Pancreas (tissue), 10 donors: ENCODE measurements around the gene PDE6A. TPM values are rescaled to one million over a fixed set of nuclear protein-coding genes. Genes with fewer than 3 reads are reported as not detected.

ENCODE experiments used
- ATAC-seq, 4 donors: fragments of 200-7000 bp; cut with Tn5 transposase; one replicate each; pipeline versions ENCODE4 v1.8.0 to v1.9.1; 2020; ENCODE audit warnings: mild to moderate bottlenecking in 4 of 4, moderate library complexity in 4 of 4
- DNase-seq, 6 donors: peaks; one replicate each; pipeline ENCODE4 v3.0.0-alpha.2; 2020
- FAIRE-seq: peaks from 2 replicates; lab custom pipeline; 2012; peaks lifted over from hg19 to GRCh38; lab: Jason Lieb, UNC
- H3K27ac ChIP-seq, 4 donors: fragments of 200-600 bp; sonication (generic); 1 replicate in 3 of 4; 2 replicates in 1 of 4; pipeline versions ENCODE4 v1.5.0 to v1.8.0; 2020
- H3K27me3 ChIP-seq, 4 donors: fragments of 200-600 bp; one replicate each; pipeline ENCODE4 v1.8.0; 2021
- H3K36me3 ChIP-seq, 3 donors: fragments of 200-600 bp; sonication (generic) in 1 of 3; one replicate each; pipeline versions ENCODE4 v1.5.0 to v1.8.0; 2020 to 2021
- H3K4me1 ChIP-seq, 3 donors: fragments of 200-600 bp; one replicate each; pipeline ENCODE4 v1.8.0; 2021
- H3K4me3 ChIP-seq, 4 donors: fragments of 200-600 bp; sonication (generic) in 2 of 4; one replicate each; pipeline versions ENCODE4 v1.5.0 to v1.8.0; 2020 to 2021
- H3K9me3 ChIP-seq, 4 donors: fragments of 200-600 bp; one replicate each; pipeline ENCODE4 v1.8.0; 2021
- WGBS, 2 donors: extraction: QIAGEN DNeasy Blood & Tissue Kit; methylation state at CpG; one replicate each; pipeline ENCODE4 v1.1.7; 2013; 5-methylcytosine and 5-hydroxymethylcytosine counted together
- intact Hi-C, 3 donors: fragments of 100-400 bp; cut with DNase I; formaldehyde crosslinking; loops; one replicate each; pipeline versions ENCODE4 v1.11.1 to v1.14.2; 2022
- polyA plus RNA-seq, 2 donors: library from polyadenylated mRNA; stranded (reverse); fragments of 200-250 nt; gene quantifications; one replicate each; pipeline ENCODE4 v1.2.3, GENCODE V29; 2013
- total RNA-seq, 6 donors: library from RNA; stranded (reverse); fragmentation: NEBNext Ultra II Directional in 4 of 6; extraction: Animal tissue kit (Norgen Biotek cat#: 25700) in 4 of 6; gene quantifications; one replicate each; pipeline versions ENCODE4 v1.2.1 to v1.2.4, GENCODE V29; 2021 to 2023
- TF ChIP-seq, protein P1 (sequence below), 4 donors: fragments of 200-600 bp; sonication (generic) in 3 of 4; IDR thresholded peaks; one replicate each; pipeline versions ENCODE4 v1.5.0 to v1.8.0; 2021; ENCODE audit warnings: antibody characterized with exemption in 4 of 4
- donor health status: healthy with polysubstance abuse.
- donor health status: DM: no; HTN: no; CAD: no; lungs with moderate emphysema.
- donor health status: DM: no; HTN: no; CAD: no.
- donor health status: control.
- donor health status: control.
- donor health status: Bipolar disorder and iron deficiency.
- donor health status: DM: yes; HTN: yes; CAD: no.
- donor health status: DM: no; HTN: no; CAD: no.
- donor health status: DM: no; HTN: no; CAD: no.
- donor health status: DM: yes; HTN: yes; CAD: no.

Gene PDE6A
- total and polyA plus RNA-seq, 8 donors: not detected

DNA sequence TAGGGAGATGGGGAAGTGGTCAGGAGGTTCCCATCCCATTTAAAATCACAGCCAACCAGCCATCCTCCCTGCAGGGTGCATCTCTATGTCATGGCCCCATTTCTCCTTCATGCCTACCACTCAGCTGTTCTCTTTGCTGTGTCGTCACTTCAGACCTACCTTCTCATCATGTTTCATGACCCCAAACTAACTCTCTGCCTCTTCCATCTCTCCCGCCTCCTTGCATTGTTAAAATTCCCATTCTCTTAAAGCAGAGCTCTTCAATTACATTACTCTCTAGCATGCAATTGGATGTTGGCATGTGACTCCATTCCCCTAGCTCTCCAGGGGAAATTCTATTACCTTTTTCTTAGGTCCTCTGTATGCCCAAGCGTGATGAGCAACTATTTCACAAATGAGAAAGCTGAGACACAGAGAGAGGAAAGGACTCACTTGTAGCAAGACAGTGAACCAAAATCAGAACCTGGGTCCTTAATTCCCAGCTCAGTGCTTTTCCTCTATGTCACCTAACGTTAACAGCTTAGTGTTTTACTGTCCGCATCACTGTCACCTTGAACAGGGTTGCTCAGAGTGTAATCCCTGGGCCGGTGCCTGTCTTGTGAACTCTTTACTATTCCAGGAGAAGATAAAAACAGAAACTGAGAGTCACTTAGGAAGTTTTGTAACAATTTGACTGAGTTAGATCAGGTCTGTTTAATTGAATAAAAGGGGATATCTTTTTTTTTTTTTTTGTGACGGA is 28.1 kb downstream of the PDE6A start:
- TF ChIP-seq, protein P1, sequence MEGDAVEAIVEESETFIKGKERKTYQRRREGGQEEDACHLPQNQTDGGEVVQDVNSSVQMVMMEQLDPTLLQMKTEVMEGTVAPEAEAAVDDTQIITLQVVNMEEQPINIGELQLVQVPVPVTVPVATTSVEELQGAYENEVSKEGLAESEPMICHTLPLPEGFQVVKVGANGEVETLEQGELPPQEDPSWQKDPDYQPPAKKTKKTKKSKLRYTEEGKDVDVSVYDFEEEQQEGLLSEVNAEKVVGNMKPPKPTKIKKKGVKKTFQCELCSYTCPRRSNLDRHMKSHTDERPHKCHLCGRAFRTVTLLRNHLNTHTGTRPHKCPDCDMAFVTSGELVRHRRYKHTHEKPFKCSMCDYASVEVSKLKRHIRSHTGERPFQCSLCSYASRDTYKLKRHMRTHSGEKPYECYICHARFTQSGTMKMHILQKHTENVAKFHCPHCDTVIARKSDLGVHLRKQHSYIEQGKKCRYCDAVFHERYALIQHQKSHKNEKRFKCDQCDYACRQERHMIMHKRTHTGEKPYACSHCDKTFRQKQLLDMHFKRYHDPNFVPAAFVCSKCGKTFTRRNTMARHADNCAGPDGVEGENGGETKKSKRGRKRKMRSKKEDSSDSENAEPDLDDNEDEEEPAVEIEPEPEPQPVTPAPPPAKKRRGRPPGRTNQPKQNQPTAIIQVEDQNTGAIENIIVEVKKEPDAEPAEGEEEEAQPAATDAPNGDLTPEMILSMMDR (IDR thresholded peaks at IDR 0.05): no peak
- Histone ChIP-seq H3K9me3 (no peaks in the 10 kb centered on the region), H3K27ac (no peak overlapping the region), H3K4me3 (no peak overlapping the region), H3K27me3 (no peaks in the 10 kb centered on the region), H3K36me3 (no peaks in the 10 kb centered on the region), H3K4me1 (no peaks in the 10 kb centered on the region)
- no peak for FAIRE-seq
- 84 to 85% methylated on average over 7 of the region's 7 CpGs for WGBS, 2 donors
- DNase-seq: no peak
- ATAC-seq: no peak
- intact Hi-C loops: no loop called here

DNA sequence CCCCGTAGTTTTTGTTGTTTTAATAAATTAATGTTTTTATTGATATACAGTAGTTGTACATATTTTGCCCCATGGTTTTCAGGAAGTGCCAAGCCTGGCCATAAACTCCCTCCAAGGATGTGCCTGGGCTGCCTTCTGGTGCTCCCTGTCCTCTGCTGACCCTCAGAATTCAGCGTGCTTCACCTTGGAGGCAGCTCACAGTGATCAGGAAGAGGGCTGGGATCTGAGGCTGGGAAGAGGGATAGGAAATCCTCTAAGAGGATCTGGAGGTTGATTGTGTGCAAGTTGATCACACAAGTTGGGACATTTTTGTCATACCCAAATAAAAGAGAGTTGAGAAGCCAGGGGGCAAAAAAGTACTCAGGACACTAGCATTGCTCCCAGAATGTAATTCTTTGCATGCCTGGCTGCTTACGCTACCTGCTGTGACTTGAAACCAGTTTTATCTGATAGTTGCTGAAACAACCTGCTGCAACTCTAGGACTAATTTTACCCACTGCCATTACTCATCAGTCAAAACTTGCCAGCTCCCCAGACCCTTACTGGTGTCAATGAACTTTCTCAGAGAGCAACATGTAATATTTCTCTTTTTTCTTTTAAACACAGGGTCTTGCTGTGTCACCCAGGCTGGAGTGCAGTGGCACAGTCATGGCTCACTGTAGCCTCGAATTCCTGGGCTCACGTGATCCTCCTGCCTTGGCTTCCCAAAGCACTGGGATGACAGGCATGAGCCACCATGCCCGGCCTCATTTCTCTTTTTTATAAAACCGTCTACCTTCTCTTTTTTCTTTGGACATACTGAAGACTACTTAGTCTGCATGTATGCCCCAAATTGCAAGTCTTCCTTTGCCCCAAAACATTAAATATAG is 29.0 kb downstream of the PDE6A start:
- ATAC-seq (no peak), DNase-seq (no peak), FAIRE-seq (no peak)
- no peaks in the 10 kb centered on the region for H3K4me1 ChIP-seq
- H3K9me3 ChIP-seq: no peaks in the 10 kb centered on the region
- TF ChIP-seq, protein P1 (IDR thresholded peaks at IDR 0.05): no peak
- 69 to 81% methylated on average over 7 of the region's 7 CpGs for WGBS, 2 donors
- no peak overlapping the region for H3K27ac ChIP-seq
- H3K27me3 ChIP-seq: no peaks in the 10 kb centered on the region
- intact Hi-C loops: no loop called here
- no peak overlapping the region for H3K4me3 ChIP-seq
- no peaks in the 10 kb centered on the region for H3K36me3 ChIP-seq

DNA sequence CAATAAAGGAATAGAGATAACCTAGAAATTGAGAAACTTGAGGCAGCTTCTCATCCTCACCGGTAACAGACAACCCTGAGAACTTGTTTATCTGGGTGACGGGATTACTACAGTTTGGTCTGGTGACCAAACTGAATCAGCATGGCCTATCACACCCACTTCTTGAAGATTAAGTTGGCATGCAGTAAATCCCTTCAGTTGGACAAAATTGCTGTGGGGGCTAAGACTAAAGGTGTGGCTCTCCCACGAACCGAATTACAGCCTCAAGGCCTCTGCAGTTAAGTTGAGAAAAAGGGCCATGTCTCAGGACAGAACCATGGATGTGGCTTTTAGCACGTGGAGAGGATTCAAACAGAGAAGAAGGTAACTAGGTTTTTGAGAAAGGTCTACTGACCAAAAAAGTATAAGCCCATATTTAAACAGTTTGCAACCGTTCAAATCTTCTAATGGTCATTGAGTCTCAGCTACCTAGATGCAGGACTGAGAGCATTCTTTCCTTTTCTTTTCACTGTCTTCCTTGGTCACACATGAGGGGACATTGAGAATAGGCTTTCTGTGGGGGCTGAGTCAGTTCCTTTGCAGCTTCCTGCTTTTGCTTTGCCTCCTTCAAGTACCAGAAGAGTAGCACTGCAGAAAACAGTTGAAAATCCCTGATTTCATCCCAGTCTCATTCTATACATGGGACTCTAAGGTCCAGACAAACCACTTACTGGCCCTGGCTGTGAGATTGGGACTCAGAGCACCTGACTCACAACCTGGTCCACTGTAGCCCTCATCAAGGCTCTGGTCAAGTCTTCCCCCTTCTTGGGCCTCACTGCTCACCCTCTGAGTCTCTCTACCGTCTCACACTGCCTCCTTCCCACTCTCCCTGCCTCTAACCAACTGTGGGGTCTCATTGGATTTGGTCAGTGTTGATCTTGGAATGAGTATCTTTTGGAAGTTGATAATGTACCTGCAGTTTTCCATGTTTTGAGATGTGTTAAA is 30.9 kb downstream of the PDE6A start:
- no peaks in the 10 kb centered on the region for H3K4me1 ChIP-seq
- H3K36me3 ChIP-seq: no peaks in the 10 kb centered on the region
- intact Hi-C loops: no loop called here
- WGBS, 2 donors: 77 to 78% methylated on average over 7 of the region's 7 CpGs
- no peak overlapping the region for H3K27ac ChIP-seq
- FAIRE-seq (no peak), ATAC-seq (no peak), DNase-seq (no peak)
- H3K9me3 ChIP-seq: no peaks in the 10 kb centered on the region
- H3K27me3 ChIP-seq: no peaks in the 10 kb centered on the region
- H3K4me3 ChIP-seq: no peak overlapping the region
- TF ChIP-seq, protein P1 (IDR thresholded peaks at IDR 0.05): no peak

DNA sequence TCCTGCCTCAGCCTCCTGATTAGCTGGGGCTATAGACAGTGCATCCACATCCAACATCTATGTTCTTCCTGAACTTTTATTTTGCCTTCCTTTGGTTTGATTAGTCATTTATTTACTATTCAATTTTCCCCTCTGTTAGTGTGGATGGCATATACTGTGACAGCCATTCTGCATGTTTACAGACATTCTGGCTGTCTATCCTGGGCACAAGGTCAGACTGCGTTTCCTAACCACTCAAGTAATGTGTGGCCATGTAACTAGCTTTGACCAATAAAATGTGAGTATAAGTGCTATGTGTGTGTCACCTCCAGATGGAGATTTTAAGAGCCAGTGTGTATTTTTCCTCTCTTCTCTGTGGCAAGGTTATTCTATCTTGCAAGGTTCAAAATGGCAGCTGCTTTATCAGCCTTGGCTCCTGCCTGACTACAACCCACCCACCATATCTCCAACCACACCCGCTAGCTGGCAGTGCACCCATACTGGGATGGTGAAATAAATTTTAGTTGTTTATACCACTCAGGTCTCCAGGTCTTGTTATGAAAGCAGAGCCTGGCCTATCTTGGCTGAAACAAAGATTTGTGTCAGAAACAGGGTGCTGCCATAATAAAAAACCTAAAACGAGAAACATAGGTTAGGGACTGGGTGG is 32.2 kb downstream of the PDE6A start:
- no peak for DNase-seq
- no peak for ATAC-seq
- Histone ChIP-seq H3K9me3 (no peaks in the 10 kb centered on the region), H3K27me3 (no peaks in the 10 kb centered on the region), H3K4me3 (no peak overlapping the region), H3K27ac (no peak overlapping the region), H3K4me1 (no peaks in the 10 kb centered on the region), H3K36me3 (no peaks in the 10 kb centered on the region)
- FAIRE-seq: no peak
- TF ChIP-seq, protein P1 (IDR thresholded peaks at IDR 0.05): no peak
- WGBS, 2 donors: 82 to 83% methylated on average over 3 of the region's 3 CpGs
- intact Hi-C loops: no loop called here
